GM18498 (cell line): ENCODE data around the gene OR6X1.

Experiments
- ATAC-seq: cut with Tn5 transposase; IDR thresholded peaks from one replicate; pipeline ENCODE4 v1.9.1; 2021; ENCODE audit warnings: mild to moderate bottlenecking, moderate library complexity; ENCODE audit not compliant: unreplicated experiment

OR6X1 gene, protein sequence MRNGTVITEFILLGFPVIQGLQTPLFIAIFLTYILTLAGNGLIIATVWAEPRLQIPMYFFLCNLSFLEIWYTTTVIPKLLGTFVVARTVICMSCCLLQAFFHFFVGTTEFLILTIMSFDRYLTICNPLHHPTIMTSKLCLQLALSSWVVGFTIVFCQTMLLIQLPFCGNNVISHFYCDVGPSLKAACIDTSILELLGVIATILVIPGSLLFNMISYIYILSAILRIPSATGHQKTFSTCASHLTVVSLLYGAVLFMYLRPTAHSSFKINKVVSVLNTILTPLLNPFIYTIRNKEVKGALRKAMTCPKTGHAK

DNA sequence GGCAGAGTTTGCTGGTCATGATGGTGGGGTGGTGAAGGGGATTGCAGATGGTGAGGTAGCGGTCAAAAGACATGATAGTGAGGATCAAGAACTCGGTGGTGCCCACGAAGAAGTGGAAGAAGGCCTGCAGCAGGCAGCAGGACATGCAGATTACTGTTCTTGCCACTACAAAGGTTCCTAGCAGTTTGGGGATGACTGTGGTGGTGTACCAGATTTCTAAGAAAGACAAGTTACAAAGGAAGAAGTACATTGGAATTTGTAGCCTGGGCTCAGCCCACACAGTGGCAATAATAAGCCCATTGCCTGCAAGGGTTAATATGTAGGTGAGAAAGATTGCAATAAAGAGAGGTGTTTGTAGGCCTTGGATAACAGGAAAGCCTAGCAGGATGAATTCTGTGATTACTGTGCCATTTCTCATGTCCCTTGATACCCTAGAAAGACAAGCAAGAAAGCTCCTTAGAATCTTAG, at the start of gene OR6X1:
Gene OR6X1 (minus strand): TSS at position 418 of the 468 bp plus-strand sequence. CDS start 0 bp downstream, at position 418.
- ATAC-seq: no peak

DNA sequence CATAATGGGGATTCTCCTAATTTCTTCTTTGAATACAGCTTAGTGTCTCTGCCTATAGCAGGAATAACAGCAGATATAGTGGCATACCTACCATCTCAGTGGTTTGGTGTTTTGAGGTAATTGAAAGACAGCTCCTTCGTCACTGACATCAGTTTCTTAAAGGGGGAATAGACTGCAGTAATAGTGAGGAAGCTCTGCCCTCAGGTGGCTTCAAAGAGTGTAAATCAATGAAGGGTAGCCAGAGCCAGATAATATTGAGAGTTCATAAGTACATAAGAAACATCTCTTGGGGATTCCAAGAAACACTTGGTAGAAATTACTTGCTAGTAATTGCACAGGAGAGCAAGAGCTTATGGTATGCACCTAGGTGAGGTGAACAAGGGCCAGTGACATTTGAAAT, 47.4 kb upstream of the OR6X1 start:
- ATAC-seq: no peak

DNA sequence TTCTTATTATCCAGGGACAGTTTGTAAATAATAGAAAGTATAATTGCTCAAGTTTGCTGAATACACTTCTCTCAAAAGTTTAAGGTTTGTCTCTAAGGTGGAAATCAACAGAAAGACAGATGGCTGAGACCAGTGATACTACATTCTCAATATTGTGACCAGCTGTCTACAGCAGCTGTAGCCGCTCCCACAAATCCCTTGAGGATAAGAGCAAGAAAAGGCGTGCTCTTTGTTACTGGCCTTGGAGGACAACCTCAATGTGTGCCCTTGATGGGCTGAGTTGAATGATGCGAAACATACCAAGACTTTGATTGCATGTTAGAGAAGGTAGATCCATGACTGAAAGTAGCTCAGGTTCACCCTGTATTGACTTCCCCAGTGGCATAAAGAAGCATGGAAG, 45.7 kb upstream of the OR6X1 start:
- ATAC-seq: no peak

DNA sequence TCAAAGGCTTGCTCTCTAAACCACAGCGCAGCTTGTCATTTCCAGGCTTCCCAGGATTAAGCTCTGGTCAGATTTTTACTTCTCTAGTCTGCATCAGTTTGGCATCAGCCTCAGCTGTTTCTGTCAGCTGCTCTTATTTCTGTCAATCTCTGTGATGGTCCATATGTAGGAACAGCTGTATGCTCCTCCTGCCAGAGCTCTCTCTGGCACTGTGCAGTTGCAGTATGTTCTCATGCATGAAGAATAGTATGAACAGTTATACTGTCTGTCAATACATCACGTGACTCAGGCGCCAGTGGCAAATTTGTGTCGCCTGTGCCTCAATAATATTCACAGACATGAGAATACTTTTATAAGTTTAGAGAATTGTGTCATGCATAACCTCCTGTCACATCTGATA, 45.1 kb upstream of the OR6X1 start:
- no peak for ATAC-seq

DNA sequence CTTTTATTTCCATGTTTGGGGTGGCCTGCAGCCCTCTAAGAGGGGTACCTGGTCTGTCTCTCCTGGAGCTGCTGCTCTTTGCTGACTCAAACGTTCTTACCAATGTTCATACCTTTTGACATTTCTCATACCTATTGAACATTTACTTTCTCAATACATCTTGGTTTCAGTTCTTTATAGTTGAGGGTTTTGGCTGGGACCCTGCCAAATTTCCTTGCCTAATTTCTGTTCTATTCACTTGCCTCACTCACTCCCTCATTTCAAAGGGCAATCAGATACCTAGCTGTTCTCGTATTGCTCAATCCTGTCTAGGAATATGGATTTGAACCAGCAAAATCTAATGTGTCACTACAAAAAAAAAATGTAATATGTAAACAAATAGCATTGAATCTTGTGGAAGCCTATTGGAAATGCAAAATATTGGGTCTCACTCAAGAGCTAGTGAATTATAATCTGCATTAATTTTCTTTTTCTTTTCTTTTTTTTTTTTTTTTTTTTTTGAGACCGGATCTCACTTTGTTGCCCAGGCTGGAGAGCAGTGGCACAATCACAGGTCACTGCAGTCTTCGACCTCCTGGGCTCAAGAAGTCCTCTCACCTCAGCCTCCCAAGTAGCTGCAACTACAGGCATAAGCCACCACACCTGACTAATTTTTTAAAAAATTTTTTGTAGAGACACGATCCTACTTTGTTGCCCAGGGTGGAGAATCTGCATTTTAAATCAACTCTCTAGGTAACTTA, 44.4 kb upstream of the OR6X1 start:
- no peak for ATAC-seq

DNA sequence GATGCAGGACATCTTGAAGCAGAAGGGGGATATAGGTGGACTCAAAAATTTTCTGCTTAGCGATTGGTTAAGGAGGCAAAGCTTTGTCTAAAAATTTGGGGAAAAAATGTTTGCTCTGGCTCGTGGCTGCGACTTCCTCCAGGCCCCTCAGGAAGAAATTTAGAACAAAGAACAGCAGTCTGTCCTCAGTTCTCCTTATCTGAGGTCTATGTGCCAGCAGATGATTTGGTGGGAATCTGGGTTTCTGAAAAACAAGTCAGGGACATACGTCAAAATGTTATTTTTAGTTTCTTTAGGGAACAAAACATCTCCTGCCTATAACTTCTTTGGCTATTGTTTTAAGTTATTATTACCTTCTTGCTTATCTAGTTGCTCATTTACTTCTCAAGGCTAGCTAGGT, 43.8 kb upstream of the OR6X1 start:
- ATAC-seq: no peak

DNA sequence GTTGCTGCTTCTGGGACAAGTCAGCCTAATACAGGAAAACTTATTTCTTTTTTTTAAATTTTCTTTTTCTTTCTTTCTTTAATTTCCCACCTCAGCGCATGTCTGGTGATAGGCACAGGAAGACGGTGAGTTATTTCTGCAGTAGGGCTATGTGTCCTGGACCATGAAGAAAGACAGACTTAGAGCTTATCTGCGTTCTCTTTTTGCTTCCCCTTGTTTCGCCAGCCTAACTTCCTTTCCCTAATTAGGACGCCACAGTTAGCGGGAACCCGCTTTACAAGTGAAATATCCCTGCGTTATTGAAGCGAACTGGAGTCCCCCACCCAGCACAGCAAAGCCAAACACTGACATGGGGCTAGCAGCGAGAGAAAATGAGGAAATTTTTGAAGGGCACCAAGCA, 43.2 kb upstream of the OR6X1 start:
- no peak for ATAC-seq

DNA sequence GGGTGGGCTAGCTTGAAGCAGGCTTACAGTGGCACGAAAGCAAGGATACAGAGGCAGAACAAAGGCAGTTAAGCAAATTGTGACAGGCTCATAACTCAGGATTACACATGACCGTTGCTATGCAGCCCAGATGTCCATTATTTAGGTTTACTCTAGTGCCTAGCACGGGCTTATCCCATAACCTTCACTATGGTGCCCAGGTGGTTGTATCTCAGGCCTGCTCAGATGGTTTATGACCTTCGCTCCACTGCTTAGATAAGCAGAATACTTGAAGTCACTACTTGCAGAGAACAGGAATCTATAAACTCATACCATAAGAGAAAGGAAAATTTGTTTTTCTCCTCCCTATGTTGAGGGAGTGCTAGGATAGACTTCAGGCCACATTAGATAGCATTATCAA, 42.8 kb upstream of the OR6X1 start:
- ATAC-seq: no peak

DNA sequence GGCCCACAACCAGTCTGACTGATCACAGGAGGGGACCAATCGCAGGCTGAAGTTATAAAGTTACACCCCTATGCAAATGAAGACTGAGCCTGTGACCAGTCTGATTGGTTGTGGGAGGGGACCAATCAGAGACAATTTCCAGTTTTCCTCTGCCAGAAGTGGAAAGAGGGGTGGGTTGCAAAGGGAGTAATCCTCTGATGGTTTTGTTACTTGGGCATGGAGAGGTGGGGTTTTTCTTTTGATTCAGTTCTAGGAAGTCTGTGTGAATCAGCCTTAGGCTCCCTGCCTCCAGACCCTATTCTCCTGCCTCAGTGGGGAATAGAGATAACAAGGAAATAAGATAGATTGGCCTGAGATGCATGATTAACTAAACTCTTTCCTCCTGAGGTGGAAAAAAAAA, 41.9 kb upstream of the OR6X1 start:
- no peak for ATAC-seq

DNA sequence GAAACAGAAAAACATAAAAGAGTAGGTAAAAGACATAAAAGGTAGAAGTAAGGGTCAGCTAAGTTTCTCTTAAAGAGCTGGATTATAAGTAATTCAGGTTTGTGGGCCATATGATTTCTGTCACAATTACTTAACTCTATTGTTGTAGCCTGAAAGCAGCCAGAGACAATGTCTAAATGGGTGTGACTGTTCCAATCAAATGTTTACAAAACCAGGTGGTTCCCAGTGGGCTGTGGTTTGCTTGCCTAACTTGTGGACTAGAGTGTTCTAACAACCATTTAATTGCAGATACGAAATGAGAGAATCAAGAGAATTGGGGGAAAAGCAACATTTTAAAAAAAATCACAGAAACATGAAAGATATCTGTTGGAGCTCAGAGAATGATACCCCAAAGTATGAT, 29.2 kb upstream of the OR6X1 start:
- ATAC-seq: no peak

DNA sequence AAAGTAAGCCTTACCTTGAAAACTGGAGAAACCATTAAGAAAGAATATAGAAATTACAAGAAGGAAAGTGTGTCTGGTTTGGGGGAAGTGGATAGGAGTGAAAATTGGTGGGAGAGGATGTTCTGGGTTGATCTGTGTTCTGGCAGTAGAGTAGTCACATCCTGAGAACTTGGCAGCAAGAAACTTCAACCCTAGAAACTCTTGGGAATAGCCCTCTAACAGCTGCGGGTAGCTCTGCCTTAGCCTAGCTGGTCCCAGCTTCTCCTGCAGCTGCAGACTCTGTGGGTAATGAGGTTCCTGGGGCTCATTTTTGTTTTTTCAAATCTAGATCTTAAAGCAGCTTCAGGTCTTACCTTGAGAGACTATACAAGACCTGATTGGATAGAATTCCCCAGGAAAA, 24.2 kb upstream of the OR6X1 start:
- no peak for ATAC-seq

DNA sequence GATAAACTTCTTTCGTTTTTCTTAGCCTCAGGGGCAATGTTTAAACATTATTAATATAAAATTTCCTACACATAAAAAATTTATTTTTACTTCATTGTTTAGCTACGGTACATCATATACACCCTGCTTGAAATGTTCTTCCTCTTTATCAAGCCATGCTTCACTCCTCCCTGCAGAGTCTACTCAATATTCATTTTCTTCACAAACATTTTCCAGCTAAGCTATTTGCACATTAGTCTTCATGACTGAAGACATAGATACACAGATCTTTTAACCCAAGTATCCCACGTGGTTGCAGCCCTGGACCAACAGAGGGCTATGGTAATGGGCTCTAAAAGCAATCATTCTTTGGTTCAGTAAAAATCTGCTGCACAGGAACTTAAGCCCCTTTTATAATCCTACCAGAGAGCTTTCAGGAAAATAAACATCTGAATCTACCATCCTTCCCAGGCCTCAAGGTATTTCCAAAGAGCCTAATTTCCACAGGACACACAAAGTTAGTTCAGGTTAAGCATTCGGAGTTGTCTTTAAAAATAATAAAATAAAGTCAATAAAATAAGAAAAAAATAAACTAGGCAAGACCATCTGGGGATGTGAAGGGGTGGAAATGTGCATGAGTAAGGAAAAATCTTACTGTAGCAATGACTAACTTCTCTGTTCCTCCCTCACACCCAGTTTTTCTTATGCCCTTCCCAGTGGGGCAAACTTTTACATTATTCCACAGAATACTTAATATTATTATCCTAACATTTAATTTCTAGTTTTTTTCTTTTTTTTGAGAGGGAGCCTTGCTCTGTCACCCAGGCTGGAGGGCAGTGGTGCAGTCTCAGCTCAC, 21.6 kb upstream of the OR6X1 start:
- ATAC-seq: no peak

DNA sequence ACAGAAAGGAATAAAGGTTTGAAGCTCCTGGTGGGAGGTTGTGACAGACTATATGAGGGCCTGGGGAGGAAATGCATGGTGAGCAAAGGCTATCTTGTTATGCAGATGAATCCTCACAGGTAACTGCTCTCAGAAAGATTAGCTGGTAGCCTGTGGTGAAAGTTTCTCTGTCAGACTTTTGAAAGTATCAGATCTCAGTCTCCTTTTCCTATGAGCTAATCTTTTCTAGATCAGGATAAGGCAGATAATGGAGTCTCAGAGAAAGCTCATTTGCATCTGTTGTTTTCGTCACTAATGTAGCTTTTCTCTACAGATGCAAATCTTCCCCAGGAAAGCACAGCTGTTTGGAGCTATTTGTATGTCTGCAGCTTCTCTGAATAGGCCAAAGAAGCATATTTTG, 21.0 kb upstream of the OR6X1 start:
- ATAC-seq: no peak

DNA sequence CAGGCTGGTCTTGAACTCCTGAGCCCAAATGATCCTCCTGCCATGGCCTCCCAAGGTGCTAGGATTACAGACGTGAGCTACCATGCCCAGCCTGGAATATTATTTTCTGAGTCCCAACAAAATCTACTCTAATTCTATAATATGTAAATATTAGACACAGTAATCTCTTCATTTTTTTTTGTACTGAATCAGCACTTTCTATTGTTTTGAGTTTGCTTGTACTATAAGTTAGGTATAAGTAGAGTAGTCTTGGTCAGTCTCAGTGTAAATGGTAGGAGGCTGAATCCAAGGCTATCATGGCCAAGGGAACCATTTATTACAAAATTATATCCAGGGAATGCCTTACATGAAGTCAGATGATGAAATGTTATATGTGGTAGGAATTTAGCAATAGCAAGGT, 19.6 kb upstream of the OR6X1 start:
- no peak for ATAC-seq

DNA sequence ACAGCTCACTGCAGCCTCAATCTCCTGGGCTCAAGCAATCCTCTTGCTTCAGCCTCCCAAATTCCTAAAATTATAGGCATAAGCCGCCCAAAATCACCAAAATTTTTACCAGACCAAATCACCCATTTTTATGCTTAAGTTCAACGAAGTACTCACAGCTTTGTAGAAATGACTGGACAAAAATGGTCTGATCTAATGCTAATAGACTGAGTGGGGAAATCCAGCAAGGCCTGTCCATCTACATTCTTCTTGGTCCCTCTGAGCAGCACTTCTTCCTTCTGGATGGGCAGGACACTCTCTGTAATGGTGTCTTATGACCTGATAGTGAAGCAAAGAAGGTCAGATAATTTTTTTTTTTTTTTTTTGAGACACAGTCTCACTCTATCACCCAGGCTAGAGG, 18.7 kb upstream of the OR6X1 start:
- ATAC-seq: no peak

DNA sequence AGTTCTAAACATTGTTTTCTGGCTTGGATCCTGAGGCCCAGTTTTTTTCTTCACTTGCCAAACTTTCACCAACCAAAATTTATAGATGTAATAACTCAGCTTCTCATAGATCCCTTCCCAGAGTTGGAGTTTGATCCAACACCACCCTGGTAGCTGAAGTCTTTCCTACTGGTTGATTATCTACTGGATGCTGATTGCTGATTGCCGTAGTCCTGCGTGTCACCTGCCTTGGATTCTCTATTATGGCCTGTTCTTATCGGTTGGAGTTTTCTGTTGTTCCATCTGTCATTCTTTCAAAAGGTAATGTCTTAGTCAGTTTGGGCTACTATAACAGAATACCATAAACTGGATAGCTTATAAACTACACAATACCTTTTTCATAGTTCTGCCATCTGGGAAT, 17.3 kb upstream of the OR6X1 start:
- no peak for ATAC-seq

DNA sequence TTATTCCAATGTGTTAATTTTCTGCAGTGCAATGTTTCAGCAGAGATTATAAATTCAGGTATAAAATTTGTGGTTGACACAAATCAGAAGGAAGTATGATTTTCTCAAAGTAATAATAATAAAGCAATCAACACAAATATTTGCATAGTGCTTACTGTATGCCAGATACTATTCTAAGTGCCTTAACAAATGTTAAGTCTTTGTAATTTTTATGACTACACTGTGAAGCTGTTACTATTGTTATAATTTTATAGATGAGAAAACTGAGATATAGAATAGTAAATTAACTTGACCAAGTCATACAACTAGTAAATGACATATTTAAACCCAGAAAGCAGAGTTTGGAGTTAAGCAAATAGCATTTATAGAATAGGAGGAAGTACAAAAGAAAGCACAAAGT, 16.4 kb upstream of the OR6X1 start:
- no peak for ATAC-seq

DNA sequence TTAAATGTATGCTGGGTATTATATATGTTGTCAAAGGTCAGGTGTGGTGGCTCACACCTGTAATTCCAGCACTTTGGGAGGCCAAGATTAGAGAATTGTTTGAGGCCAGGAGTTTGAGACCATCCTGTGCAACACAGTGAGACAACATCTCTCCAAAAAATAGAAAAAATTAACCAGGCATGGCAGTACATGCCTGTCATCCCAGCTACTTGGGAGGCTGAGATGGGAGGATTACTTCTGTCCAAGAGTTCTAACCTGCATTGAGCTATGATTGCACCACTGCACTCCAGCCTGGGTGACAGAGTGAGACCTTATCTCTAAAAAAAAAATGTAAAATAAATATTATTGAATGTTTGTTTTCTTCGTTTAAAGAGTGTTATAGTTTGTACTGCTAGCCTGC, 11.3 kb upstream of the OR6X1 start:
- no peak for ATAC-seq

DNA sequence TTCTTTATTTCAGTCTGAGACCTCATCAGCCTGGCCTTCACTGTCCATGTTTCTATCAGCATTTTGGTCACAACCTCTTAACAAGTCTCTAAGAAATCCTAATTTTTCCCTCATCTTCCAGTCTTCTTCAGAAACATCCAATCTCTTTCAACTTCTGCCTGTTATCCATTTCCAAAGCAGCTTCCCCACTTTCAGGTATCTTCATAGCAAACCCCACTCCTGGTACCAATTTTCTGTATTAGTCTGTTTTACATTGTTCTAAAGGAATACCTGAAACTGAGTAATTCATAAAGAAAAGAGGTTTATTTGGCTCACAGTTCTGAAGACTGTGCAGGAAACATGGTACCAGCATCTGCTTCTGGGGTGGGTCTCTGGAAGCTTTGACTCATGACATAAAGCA, 8.1 kb upstream of the OR6X1 start:
- ATAC-seq: no peak

DNA sequence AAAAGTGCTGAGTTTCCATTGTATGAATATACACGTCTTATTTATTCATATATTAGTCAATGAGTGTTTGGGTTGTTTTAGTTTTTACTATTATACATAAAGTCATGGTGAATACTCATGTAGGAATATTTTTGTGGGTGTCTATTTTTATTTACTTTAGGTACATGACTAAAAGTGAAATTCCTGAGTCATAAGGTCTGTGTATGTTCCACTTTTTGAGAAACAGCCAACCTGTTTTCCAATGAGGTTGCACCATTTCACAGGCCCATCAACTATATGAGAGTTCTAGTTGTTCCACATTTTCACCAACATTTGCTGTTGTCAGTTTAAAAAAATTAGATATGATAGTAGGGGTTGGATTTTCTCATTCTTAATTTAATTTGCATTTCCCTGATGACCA, 6.6 kb upstream of the OR6X1 start:
- ATAC-seq: peak; percentile 69

DNA sequence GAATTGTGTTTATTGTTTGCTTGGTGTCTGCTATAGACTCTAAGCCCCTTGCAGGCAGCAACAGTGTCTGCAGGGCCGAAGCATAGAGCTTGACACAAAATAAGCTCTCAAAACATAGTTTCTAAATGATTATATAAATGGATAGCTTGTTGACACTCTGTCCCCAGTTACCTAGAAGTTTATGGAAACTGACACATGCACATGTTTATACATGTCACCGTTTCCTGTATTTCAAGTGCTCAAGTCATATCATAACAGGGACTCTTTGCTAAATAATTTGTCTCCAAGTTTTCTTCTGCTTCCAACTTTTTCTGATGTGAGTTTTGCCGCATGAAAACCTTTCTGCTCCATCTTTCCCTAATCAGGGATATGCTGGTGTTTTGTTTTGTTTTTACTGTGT, 3.7 kb upstream of the OR6X1 start:
- ATAC-seq: no peak

DNA sequence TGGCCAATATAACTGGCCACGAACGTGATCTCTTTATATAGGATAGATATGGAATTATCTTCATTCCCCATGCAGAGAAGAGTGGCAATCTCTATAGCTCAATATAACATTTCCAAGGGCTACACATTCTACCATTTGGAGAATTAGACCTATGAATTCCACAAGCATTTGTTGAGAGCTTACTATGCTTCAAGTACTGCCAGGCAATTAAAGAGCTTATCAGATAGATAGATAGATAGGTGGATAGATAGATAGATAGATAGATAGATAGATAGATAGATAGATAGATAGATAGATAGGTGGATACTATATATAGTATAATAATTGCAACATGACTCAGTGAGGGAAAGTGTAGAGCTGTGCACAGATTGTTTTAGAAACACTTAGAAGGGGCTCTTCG, 1.5 kb upstream of the OR6X1 start:
- ATAC-seq: no peak
